GM12878 (cell line): ENCODE results near the gene TAS2R4. TPM values are rescaled to one million over a fixed set of nuclear protein-coding genes. Genes with fewer than 3 reads are reported as not detected.

ENCODE experiments used
- ATAC-seq: fragments of 200-7000 bp; cut with Tn5 transposase; 3 replicates; pipeline ENCODE4 v1.9.1; 2020; ENCODE audit warnings: mild to moderate bottlenecking, moderate library complexity
- BruUV-seq: library from RNA; stranded (reverse); fragments of 400-500 nt; replicated peaks from 2 replicates; lab custom pipeline; 2021; lab: Mats Ljungman, UMichigan
- CTCF ChIA-PET: fragments of 300-600 bp; sonication (Branson Sonifier 250); formaldehyde crosslinking; extraction: SDS; loops from one replicate; lab custom pipeline; 2021; ENCODE audit warnings: inconsistent platforms; lab: Yijun Ruan, JAX
- POLR2A ChIA-PET: fragments of 350-600 bp; formaldehyde crosslinking; extraction: SDS; loops from one replicate; lab custom pipeline; 2021; ENCODE audit warnings: inconsistent platforms; lab: Charles Lee
- RAD21 ChIA-PET: fragments of 300-600 bp; sonication (Branson Sonifier 250); formaldehyde crosslinking; loops from one replicate; lab custom pipeline; 2023; ENCODE audit warnings: antibody characterized with exemption; ENCODE audit not compliant: unreplicated experiment; lab: Charles Lee
- SMC1A ChIA-PET: fragments of 300-600 bp; sonication (Branson Sonifier 250); formaldehyde crosslinking; loops from one replicate; lab custom pipeline; 2023; ENCODE audit not compliant: unreplicated experiment, uncharacterized antibody; lab: Charles Lee
- DNase-seq: peaks from one replicate; pipeline ENCODE4 v3.0.0-alpha.2; 2011; ENCODE audit warnings: low read depth, low spot score
- FAIRE-seq: peaks from 3 replicates; lab custom pipeline; 2011; peaks lifted over from hg19 to GRCh38; lab: Jason Lieb, UNC
- H2AFZ ChIP-seq: 2 replicates; pipeline ENCODE4 v1.6.0; 2011; ENCODE audit warnings: low read depth, low read length, control low read depth; ENCODE audit not compliant: control insufficient read depth
- H3K27ac ChIP-seq: 2 replicates; pipeline ENCODE4 v1.5.1; 2011; ENCODE audit warnings: control low read depth; ENCODE audit not compliant: control insufficient read depth, insufficient read depth
- H3K27me3 ChIP-seq, 2 experiments: replicated peaks in 1 of 2; 2 replicates each; pipeline versions ENCODE4 v1.6.0 to v1.6.1; 2011; ENCODE audit warnings: low read length in 1 of 2; ENCODE audit not compliant: control insufficient read depth in 2 of 2, insufficient read depth in 2 of 2
- H3K36me3 ChIP-seq, 2 experiments: 2 replicates each; pipeline ENCODE4 v1.5.1; 2011; ENCODE audit warnings: low read length in 1 of 2; ENCODE audit not compliant: control insufficient read depth in 2 of 2, insufficient read depth in 2 of 2
- H3K4me1 ChIP-seq: 2 replicates; pipeline ENCODE4 v1.6.1; 2011; ENCODE audit warnings: mild to moderate bottlenecking, low read length, moderate library complexity, mixed read lengths; ENCODE audit not compliant: control insufficient read depth, insufficient read depth
- H3K4me2 ChIP-seq: 2 replicates; pipeline ENCODE4 v1.6.0; 2011; ENCODE audit warnings: control low read depth; ENCODE audit not compliant: control insufficient read depth, insufficient read depth
- H3K4me3 ChIP-seq: fragments of 200-600 bp; sonication (generic); 2 replicates; pipeline ENCODE4 v1.5.1; 2016
- H3K79me2 ChIP-seq: 2 replicates; pipeline ENCODE4 v1.6.0; 2011; ENCODE audit warnings: low read length; ENCODE audit not compliant: control insufficient read depth, insufficient read depth
- H3K9ac ChIP-seq: 2 replicates; pipeline ENCODE4 v1.8.0; 2011; ENCODE audit warnings: low read length, control low read depth, mixed read lengths; ENCODE audit not compliant: control insufficient read depth, insufficient read depth
- H3K9me3 ChIP-seq: replicated peaks from 3 replicates; pipeline ENCODE4 v1.5.1; 2011; ENCODE audit warnings: mild to moderate bottlenecking, low read length; ENCODE audit not compliant: control insufficient read depth, insufficient read depth
- H4K20me1 ChIP-seq: 2 replicates; pipeline ENCODE4 v1.6.0; 2011; ENCODE audit not compliant: control insufficient read depth, insufficient read depth
- CTCF ChIP-seq, 3 experiments: IDR thresholded peaks in 2 of 3; conservative IDR thresholded peaks in 1 of 3; 2 replicates each; pipeline ENCODE4 v1.5.1; 2011; ENCODE audit warnings: low read depth in 3 of 3, low read length in 3 of 3, mild to moderate bottlenecking in 3 of 3, control low read depth in 2 of 3, moderate library complexity in 2 of 3, inconsistent platforms in 1 of 3, mixed read lengths in 1 of 3; ENCODE audit not compliant: control insufficient read depth in 2 of 3, insufficient read depth in 1 of 3; ENCODE audit errors: extremely low read depth in 1 of 3
- FOXK2 ChIP-seq: fragments of 450-650 bp; IDR thresholded peaks from 2 replicates; pipeline ENCODE4 v1.6.1; 2017; ENCODE audit warnings: mild to moderate bottlenecking, moderate library complexity
- GABPA ChIP-seq: IDR thresholded peaks from 2 replicates; pipeline ENCODE4 v1.6.1; 2014; ENCODE audit warnings: antibody characterized with exemption, low read depth, mild to moderate bottlenecking, inconsistent platforms
- JUND ChIP-seq: IDR thresholded peaks from 2 replicates; pipeline ENCODE4 v1.6.1; 2012; ENCODE audit warnings: low read depth, mild to moderate bottlenecking, low read length, improper control_type of control experiment, moderate library complexity
- RUNX3 ChIP-seq: IDR thresholded peaks from 2 replicates; pipeline ENCODE4 v1.6.1; 2012; ENCODE audit warnings: low read length, inconsistent platforms
- SP1 ChIP-seq: IDR thresholded peaks from one replicate; pipeline ENCODE4 v1.6.1; 2011; ENCODE audit warnings: low read depth, low read length
- TAF1 ChIP-seq: IDR thresholded peaks from 2 replicates; pipeline ENCODE4 v1.6.1; 2011; ENCODE audit warnings: mild to moderate bottlenecking, low read depth, low read length, borderline replicate concordance
- WGBS: methylation state at CpG from one replicate; pipeline ENCODE4 v1.1.6; 2016; ENCODE audit warnings: low lambda C conversion rate; ENCODE audit not compliant: insufficient replicate concordance, insufficient coverage; ENCODE audit errors: missing lambda C conversion rate; 5-methylcytosine and 5-hydroxymethylcytosine counted together
- in situ Hi-C: fragments of 300-500 bp; cut with MboI; formaldehyde crosslinking; loops from 9 replicates; pipeline ENCODE4 v1.14.3; 2018; ENCODE audit warnings: mixed read lengths
- intact Hi-C: fragments of 100-400 bp; cut with micrococcal nuclease; formaldehyde crosslinking; loops from one replicate; pipeline ENCODE4 v1.14.2; 2022; ENCODE audit not compliant: unreplicated experiment
- polyA plus RNA-seq, 11 experiments: library from polyadenylated mRNA; depleted of rRNA in 4 of 11; unstranded in 6 of 11; stranded (reverse) in 5 of 11; fragments of >200 nt; fragmentation: Nextera tagmentation in 4 of 11; fragmentation: Illumina TruSeq in 1 of 11; extraction: Ambion mirVana in 4 of 11; extraction: Trizol in 1 of 11; gene quantifications; 1 replicate in 1 of 11; 2 replicates in 10 of 11; pipeline versions ENCODE4 v1.2.1 to v1.2.3, GENCODE V29; 2011 to 2016; ENCODE audit warnings: inconsistent platforms in 2 of 11, missing spikeins in 2 of 11, low read depth in 1 of 11
- total RNA-seq, 4 experiments: library from RNA; depleted of rRNA in 3 of 4; stranded (reverse); fragments of >200 nt in 3 of 4; fragmentation: Illumina TruSeq in 1 of 4; extraction: Trizol in 1 of 4; gene quantifications; 2 replicates each; pipeline versions ENCODE4 v1.2.1 to v1.2.3, GENCODE V29; 2013 to 2021

TAS2R4 gene
- total and polyA plus RNA-seq, 10 of the 15 experiments (the other 5 are each of a cell fraction or from before 2014, with no cell fraction given), result 0.04 to 0.90 (median 0.40) TPM; not detected in 1

DNA sequence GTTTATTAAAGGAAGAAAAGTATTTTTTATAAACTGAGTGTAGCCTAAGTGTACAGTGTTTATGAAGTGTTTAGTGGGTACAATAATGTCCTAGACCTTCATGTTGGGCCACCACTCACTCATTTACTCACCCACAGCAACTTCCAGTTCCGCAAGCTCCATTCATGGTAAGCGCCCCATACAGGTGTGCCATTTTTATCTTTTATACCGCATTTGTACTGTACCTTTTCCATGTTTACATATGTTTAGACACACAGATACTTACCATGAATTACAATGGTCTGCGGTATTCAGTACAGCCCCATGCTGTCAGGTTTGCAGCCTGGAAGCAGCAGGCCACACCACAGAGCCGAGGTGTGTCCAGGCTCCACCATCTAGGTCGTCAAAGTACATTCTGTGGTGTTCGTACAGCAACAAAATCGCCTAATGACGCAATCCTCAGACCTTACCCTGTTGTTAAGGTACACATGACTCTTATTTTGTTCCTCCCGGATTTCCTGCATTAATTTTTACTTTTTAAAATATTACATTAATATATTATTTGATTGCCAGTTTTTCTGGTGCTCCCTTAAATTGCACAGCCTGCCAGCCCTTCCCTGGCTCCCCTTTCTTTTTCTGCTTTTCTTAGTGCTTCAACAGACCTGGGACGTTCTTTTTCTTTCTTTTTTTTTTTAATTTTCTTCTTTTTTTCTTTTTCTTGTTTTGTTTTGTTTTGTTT, 39.2 kb upstream of the TAS2R4 start:
- Histone ChIP-seq H3K27ac (peak overlapping the region; percentile 64), H3K27me3 (no peaks in the 10 kb centered on the region; a peak in 1 of 4 replicates), H4K20me1 (no peaks in the 10 kb centered on the region), H2AFZ (peak overlapping the region; percentile 84), H3K4me2 (peak overlapping the region; percentile 93), H3K4me1 (peaks cover 4% of the 10 kb centered on the region; the same call in 1 of the 2 replicates), H3K79me2 (peaks cover 38% of the 10 kb centered on the region), H3K36me3 (peaks cover 0 to 9% of the 10 kb centered on the region in 2 experiments; a peak in 1 of 4 replicates), H3K9ac (peak overlapping the region; percentile 95), H3K9me3 (no peaks in the 10 kb centered on the region), H3K4me3 (peak overlapping the region; percentile 85)
- WGBS, result 44% methylated on average over 11 of the region's 11 CpGs
- intact Hi-C loops (loop anchor here (5.0 kb wide), 1 partner anchor 185 kb away; the partner anchor contains the start of gene AGK), in situ Hi-C loops (loop anchor here (10.0 kb wide), 1 partner anchor 722 kb away; the partner anchor contains the start of gene MRPS33)
- DNase-seq, result no peak
- ChIA-PET RAD21 (interaction anchor here (0.9 to 2.3 kb wide), 6 partner anchors 36 to 722 kb away, joined by 3 to 33 read pairs (median 6); partner anchors contain the start of genes DENND11 and MRPS33), POLR2A (interaction anchor here (0.7 to 1.4 kb wide), 5 partner anchors 25 to 83 kb away, joined by 3 to 8 read pairs (median 4); partner anchors contain the start of gene DENND11), SMC1A (interaction anchor here (0.8 to 3.5 kb wide), 10 partner anchors 10 to 187 kb away, joined by 3 to 35 read pairs (median 6); partner anchors contain the start of gene AGK), CTCF (interaction anchor here (0.7 to 5.7 kb wide), 24 partner anchors 9 to 723 kb away, joined by 3 to 121 read pairs (median 5); partner anchors contain the start of genes AGK, DENND11, MRPS33 and WEE2)
- TF ChIP-seq RUNX3 (peak; percentile 23; the same call in 1 of the 2 replicates), CTCF (IDR thresholded peaks at IDR 0.05 in 2 of 3, conservative IDR thresholded peaks at IDR 0.05 in 1 of 3; ENCODE audit: control insufficient read depth in 2 of 3, extremely low read depth in 1 of 3, insufficient read depth in 1 of 3, low read depth in 3 of 3, low read length in 3 of 3) (no peak), GABPA (0 out of 2 replicates have a peak, but pooled peaks have one; percentile 3), FOXK2 (no peak), JUND (no peak), TAF1 (0 out of 2 replicates have a peak, but pooled peaks have one; percentile 8), SP1 (no peak)
- TSS peak; percentile 84 for BruUV-seq
- no peak for ATAC-seq
- no peak for FAIRE-seq
